ENCODE data around the gene CCL14.

- TF ChIP-seq CTCF (optimal IDR thresholded peaks at IDR 0.05 in 1 of 3, IDR thresholded peaks at IDR 0.05 in 1 of 3, conservative IDR thresholded peaks at IDR 0.05 in 1 of 3; ENCODE audit: extremely low read depth in 1 of 3, insufficient read depth in 2 of 3, low read length in 3 of 3), result no peak
- TF ChIP-seq EZH2 (IDR thresholded peaks at IDR 0.05; ENCODE audit: low read length), result no peak
Measured at GRCh38 chr17:35972535-35972934, 14.0 kb downstream of the CCL14 start.
